Germinal center (tissue), 1 donor: Measurements from ENCODE around the gene MBTD1.
A peak's percentile ranks its signal among the peaks of the same experiment; 100 is the strongest.
"Not testable (repeated sequence)": the region's sequence is repeated elsewhere in the genome, so short reads cannot be mapped to it uniquely, and the experiment has no call there.

Experiments
- DNase-seq: peaks from one replicate; pipeline ENCODE4 v3.0.0; 2012; ENCODE audit warnings: mixed read lengths, low spot score

MBTD1 gene

DNA sequence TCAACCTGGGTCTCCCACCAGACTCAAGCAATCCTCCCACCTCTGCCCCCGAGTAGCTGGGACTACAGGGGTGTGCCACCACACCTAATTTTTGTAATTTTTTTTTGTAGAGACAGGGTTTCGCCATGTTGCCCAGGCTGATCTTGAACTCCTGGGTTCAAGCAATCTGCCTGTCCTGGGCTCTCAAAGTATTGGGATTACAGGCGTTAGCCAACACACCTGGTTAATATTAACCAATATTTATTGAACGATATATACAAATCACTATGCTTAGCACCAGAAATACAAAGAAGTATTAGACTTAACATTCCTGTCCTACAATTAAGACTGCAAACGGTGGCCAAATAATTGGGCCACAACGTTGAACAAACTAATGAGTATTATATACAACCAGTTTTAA is 4.2 kb downstream of the MBTD1 start:
- DNase-seq: no peak

DNA sequence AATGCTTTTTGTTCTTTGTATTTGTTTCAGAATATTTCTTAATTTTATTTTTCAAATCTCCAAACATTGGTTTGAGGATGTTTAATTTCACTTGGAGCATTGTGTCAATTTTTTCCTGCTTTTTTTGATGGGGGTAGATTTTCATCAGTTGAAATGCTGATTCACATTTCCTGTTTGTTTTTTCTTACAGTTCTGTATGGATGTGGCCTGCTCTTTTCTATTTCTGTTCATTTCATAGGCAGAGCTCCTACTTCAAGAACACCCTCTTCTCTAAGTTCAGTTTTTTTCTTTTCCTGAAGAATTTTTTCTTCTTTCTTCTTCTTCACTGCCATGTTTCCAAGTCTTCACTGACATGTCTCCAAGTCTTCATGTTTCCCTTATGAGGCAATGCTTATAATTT is 8.8 kb downstream of the MBTD1 start:
- DNase-seq: no peak

DNA sequence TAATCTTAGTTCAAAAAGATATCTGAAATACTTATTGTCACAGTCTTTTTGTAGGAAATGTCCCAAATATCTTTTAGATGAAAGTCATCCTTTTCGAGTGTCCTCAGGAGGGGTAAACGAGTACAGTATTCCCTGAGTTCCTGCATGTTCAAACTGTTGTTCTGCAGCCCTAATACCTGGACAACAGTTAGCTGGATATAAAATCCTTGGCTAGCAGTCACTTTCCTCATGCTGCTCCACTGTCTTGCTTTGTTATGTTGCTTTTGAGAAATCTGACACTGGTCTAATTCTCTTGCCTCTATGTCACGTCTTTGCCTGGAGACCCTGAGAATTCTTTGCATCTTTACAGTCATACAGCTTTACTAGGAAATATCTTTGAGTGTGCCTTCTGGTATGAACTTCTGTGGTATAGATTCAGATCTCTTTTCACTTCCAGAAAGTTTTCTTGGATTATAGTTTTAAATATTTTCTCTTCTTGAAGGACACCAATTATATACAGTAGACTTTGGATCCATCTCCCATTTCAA is 9.5 kb downstream of the MBTD1 start:
- DNase-seq: no peak

DNA sequence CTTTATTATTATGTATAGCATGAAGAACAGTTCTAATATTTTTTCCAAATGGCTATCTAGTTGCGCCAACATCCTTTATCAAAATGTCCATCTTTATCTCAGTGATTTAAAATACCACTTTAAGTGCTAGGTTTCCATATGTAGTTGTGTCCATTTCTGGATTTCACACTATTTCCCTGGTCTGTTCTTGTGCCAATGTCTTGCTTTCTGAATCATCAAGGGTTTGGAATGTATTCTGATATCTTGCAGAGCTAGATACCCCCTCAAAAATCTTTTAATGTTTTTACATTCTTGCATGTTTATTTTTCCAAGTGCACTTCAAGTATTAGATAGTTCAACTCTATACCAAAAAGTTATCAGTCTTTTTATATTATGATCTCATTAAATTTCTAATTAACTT is 14.3 kb downstream of the MBTD1 start:
- no peak for DNase-seq

DNA sequence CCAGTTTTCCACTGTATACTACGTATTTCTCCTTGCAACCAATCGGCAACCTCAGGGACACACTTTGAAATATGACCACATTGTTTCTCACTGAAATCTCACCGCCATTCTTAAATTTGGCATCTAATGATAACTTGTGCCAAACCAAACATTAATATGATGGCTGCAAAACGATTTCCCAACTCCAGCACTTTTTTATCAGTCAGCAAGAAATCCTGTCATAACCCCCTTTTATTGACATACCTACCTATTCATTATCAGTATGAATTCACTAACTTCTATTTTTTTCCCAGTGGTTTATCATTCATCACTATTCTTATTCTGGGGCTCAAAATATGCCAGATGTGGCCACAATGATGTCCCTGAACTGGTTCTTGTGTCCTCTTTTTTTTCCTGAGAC is 15.8 kb downstream of the MBTD1 start:
- no peak for DNase-seq

GRCh38 chr17:51240275-51240674 is 19.6 kb downstream of the MBTD1 start:
- DNase-seq: no peak

GRCh38 chr17:51238255-51238887 is 21.5 kb downstream of the MBTD1 start:
- DNase-seq: peak; percentile 35

DNA sequence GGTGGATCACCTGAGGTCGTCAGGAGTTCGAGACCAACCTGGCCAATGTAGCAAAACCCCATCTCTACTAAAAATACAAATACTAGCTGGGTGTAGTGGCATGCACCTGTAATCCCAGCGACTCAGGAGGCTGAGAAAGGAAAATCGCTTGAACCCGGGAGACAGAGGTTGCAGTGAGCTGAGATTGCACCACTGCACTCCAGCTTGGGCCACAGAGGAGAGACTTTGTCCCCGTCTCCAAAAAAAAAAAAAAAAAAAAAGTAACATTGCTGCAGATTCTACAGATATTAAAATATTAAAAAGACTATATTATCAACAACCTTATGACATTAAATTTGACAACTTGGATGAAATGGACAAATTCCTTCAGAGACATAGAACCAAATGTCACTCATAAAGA is 25.7 kb downstream of the MBTD1 start:
- no peak for DNase-seq

GRCh38 chr17:51231999-51232398 is 27.9 kb downstream of the MBTD1 start:
- no peak for DNase-seq

DNA sequence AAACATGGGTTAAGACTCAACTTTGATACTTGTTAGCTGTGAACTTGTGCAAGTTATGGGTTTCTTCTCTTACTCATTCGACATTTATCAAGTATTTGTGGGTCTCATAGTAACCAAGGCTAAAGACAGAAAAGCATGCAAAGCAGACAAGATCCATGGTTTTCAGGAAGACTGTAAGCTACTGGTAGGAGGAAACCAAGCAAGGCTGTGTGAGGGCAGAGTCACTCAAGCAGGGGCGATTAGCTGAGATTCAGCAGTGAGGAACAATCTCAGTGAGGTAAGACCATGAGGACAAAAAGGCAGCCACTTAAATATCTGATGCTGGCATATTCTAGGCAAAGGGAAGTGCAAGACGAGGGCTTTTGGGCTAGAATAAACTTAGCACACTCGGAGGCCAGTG is 29.5 kb downstream of the MBTD1 start:
- peak; percentile 20 for DNase-seq

DNA sequence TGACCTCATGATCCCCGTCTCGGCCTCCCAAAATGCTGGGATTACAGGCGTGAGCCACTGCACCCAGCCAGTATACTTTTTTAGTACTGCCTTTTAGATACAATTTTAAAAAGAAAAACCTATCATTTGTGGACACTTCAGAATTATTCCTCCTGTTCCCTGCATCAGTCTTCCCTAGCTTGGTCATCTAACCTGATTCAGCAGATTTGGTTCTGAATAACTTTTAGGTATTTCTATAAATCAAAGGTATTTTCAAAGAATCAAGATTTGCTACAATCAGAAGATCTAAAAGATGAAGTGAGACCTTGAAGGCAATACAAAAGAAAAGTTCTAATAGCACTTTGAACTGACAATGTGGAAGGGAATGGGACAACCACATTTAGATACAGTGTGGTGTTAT is 30.0 kb downstream of the MBTD1 start:
- no peak for DNase-seq

DNA sequence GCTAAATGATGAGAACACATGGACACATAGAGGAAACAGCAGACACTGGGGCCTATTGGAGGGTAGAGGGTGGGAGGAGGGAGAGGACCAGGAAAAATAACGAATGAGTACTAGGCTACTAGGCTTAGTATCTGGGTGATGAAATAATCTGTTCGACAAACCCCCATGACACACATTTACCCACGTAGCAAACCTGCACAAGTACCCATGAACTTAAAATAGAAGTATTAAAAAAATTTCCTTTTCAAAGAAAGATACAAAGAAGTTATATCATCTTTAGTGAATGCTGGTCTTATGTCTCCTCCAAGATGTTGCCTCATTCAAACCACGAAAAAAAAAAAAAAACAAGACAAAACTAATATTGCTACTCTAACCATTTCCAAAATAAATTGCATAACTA is 31.7 kb downstream of the MBTD1 start:
- no peak for DNase-seq

DNA sequence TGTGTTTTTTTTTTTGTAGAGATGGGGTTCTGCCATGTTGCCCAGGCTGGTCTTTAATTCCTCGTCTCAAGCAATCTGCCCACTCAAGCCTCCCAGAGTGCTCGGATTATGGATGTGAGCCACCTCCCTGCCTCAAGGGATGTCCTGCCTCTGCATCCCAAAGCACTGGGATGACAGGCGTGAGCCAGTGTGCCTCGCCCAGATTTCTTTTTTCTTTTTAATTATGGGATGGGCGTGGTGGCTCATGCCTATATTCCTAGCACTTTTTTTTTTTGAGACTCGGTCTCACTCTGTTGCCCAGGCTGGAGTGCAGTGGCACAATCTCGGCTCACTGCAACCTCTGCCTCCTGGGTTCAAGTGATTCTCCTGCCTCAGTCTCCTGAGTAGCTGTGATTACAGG is 34.3 kb downstream of the MBTD1 start:
- DNase-seq: not testable (repeated sequence)

GRCh38 chr17:51224402-51225262 is 35.2 kb downstream of the MBTD1 start:
- DNase-seq: no peak

GRCh38 chr17:51221322-51221721 is 38.5 kb downstream of the MBTD1 start:
- DNase-seq: no peak

DNA sequence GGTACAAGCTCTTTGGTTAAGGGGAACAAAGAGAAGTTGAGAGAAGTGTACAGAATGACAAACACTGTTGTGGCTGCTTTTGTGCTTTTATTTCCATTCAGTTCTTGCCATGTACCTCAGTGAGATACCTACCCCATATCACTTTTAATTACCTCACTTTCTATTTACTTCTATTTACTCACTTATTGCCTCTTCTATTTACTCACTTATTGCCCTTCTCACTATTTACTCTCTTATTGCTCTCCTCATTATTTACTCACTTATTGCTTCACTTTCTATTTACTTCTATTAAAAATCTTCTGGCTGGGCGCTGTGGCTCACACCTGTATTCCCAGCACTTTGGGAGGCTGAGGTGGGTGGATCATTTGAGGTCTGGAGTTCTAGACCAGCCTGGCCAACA is 41.9 kb downstream of the MBTD1 start:
- DNase-seq: no peak

DNA sequence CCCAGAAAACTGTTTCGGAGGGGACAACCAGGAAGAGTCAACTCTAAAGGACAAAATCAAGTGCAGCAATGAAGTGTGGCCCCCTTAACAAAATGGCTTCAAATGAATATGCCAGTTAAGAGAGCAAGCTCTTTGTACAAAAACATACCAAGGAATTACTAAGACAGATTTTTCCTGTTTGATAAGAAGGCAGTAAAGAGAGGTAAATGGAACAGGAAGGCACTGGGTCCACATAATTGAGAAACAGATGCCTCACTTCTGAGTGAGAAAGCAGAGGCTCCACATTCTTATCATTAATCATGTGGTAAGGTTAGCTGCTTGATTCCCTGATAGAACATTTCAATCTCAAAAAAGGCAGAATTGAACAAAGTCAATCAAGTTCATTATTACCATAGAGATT is 44.9 kb downstream of the MBTD1 start:
- DNase-seq: no peak

DNA sequence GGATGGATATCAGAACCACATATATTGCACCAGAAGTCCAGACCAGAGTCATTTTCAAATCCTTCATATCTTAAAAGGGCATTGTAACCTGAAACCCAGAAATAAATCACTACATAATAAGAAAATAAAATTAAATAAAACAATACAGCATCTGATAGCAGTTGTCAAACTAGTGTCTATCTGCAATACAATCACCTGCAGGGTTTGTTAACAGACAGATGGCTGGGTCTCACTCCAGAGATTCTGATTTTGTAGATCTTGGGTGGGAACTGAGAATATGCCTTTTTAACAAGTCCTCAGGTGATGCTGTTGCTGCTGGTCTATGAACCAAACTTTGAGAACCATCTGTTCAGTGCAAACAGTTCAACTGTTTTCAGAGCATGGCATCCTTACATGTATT is 56.0 kb downstream of the MBTD1 start:
- no peak for DNase-seq

DNA sequence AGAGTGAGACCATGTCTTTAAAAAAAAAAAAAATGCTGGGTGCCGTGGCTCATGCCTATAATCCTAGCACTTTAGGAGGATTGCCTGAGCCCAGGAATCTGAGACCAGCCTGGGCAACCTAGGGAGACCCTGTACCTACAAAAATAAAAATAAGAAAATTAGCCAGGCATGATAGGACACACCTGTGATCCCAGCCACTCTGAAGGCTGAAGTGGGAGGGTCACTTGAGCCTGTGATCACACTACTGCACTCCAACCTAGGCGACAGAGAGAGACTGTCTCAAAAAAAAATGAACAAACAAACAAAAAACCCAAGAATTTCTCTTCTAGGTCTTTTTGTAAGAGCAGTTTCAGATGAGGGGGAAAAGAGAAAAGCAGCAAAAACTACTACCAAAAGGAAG is 59.0 kb downstream of the MBTD1 start:
- no peak for DNase-seq

DNA sequence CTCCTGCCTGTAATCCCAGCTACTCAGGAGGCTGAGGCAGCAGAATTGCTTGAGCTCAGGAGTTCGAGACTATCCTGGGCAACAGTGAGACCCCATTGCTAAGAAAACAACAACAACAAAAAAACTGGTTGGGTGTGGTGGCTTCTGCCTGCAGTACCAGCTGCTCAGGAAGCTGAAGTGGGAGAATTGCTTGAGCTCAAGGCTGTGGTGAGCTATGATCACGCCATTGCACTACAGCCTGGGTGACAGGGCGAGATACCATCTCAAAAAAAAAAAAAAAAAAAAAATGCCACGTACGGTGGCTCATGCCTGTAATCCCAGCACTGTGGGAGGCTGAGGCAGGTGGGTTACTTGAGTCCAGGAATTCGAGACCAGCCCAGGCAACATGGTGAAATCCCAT is 59.6 kb downstream of the MBTD1 start:
- no peak for DNase-seq

- DNase-seq: no peak
These were observed 62.1 kb downstream of the MBTD1 start for GRCh38 chr17:51197754-51198153.

- no peak for DNase-seq
These were observed 68.0 kb downstream of the MBTD1 start for GRCh38 chr17:51191895-51192294.

DNA sequence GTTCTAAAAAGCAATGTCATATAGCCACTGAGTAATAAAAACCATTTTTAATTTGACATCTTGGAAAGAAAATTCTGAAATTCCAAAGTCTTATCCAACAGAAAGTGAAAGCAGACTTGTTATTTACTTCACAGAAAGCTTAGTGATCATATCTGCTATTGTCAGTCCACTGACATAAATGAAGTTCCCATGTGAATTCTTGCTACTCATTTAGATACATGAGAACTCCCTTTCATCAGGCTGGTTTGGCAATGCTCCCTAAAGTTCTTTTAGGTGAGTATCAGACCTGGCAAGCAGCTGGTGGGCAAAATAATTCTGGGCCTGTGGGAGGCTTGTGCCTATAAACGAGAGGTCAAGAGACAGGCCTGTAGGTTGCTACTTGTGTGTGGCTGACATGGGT is 70.2 kb downstream of the MBTD1 start:
- DNase-seq: no peak

- DNase-seq: no peak
These were observed 70.7 kb downstream of the MBTD1 start for GRCh38 chr17:51189162-51189561.
